HG03460 (cell line): ENCODE data around the gene SPACDR.

Experiments used
- ATAC-seq: cut with Tn5 transposase; IDR thresholded peaks from one replicate; pipeline ENCODE4 v1.9.1; 2021; ENCODE audit not compliant: unreplicated experiment

Gene SPACDR

GRCh38 chr7:100437150-100438100, 26.6 kb downstream of the SPACDR start:
- no peak for ATAC-seq

- ATAC-seq = peak; percentile 26
These were observed 28.4 kb downstream of the SPACDR start for GRCh38 chr7:100435401-100436304.

- ATAC-seq = no peak
These were observed 29.5 kb downstream of the SPACDR start for GRCh38 chr7:100434297-100435144.

GRCh38 chr7:100433592-100434296, 30.3 kb downstream of the SPACDR start:
- no peak for ATAC-seq

- ATAC-seq = no peak
These were observed 30.8 kb downstream of the SPACDR start for GRCh38 chr7:100433276-100433591.

- ATAC-seq = no peak
These were observed 31.3 kb downstream of the SPACDR start for GRCh38 chr7:100432621-100433275.

- ATAC-seq = no peak
These were observed 32.0 kb downstream of the SPACDR start for GRCh38 chr7:100432053-100432452.

GRCh38 chr7:100431286-100431735, 32.7 kb downstream of the SPACDR start:
- no peak for ATAC-seq

GRCh38 chr7:100430493-100431285, 33.4 kb downstream of the SPACDR start:
- no peak for ATAC-seq

- peak; percentile 35 for ATAC-seq
These were observed 34.2 kb downstream of the SPACDR start, which contains the start of gene MEPCE for GRCh38 chr7:100429637-100430492. Gene MEPCE (plus strand): TSS chr7:100429831. CDS start chr7:100430019, 188 bp downstream.

- ATAC-seq = peak; percentile 42
These were observed 35.0 kb downstream of the SPACDR start for GRCh38 chr7:100428967-100429636.

GRCh38 chr7:100428199-100428966, 35.7 kb downstream of the SPACDR start, which contains the start of gene ZCWPW1:
Gene ZCWPW1 (minus strand): TSS chr7:100428703. CDS start chr7:100420649, 8,054 bp downstream.
- peak; percentile 46 for ATAC-seq

GRCh38 chr7:100427762-100428198, 36.3 kb downstream of the SPACDR start:
- no peak for ATAC-seq

- ATAC-seq = no peak
These were observed 37.5 kb downstream of the SPACDR start for GRCh38 chr7:100426516-100426915.

- ATAC-seq = no peak
These were observed 38.7 kb downstream of the SPACDR start for GRCh38 chr7:100425347-100425746.

GRCh38 chr7:100423315-100423714, 40.7 kb downstream of the SPACDR start:
- ATAC-seq = no peak
